Endothelial cell of umbilical vein (primary cell): Measurements from ENCODE around the gene LHFPL6. TPM values are rescaled to one million over a fixed set of nuclear protein-coding genes. Genes with fewer than 3 reads are reported as not detected.

Experiments used
- BruUV-seq: library from RNA; stranded (reverse); fragments of 400-500 nt; replicated peaks from 2 replicates; lab custom pipeline; 2021; lab: Mats Ljungman, UMichigan
- CTCF ChIA-PET: fragments of 300-600, 350-600 bp; sonication (Branson Sonifier 250); formaldehyde crosslinking; loops from one replicate; lab custom pipeline; 2021; ENCODE audit warnings: antibody characterized with exemption, inconsistent platforms; lab: Charles Lee
- POLR2A ChIA-PET: fragments of 300-600, 350-600 bp; sonication (Branson Sonifier 250); formaldehyde crosslinking; loops from one replicate; lab custom pipeline; 2021; ENCODE audit warnings: antibody characterized with exemption, inconsistent platforms; lab: Charles Lee
- DNase-seq: peaks from one replicate; pipeline ENCODE4 v3.0.0-alpha.2; 2011; ENCODE audit warnings: low read depth, low spot score
- FAIRE-seq: peaks from 2 replicates; lab custom pipeline; 2011; peaks lifted over from hg19 to GRCh38; lab: Jason Lieb, UNC
- H2AFZ ChIP-seq: 2 replicates; pipeline ENCODE4 v1.6.0; 2012; ENCODE audit warnings: low read depth, low read length, control low read depth, inconsistent platforms
- H3K27ac ChIP-seq: 2 replicates; pipeline ENCODE4 v1.5.1; 2011; ENCODE audit warnings: low read depth, mild to moderate bottlenecking, control low read depth, low read length, moderate library complexity; ENCODE audit not compliant: insufficient read depth
- H3K27me3 ChIP-seq, 2 experiments: 2 replicates each; pipeline versions ENCODE4 v1.6.0 to v1.6.1; 2011; ENCODE audit warnings: low read length in 2 of 2, mixed read lengths in 1 of 2; ENCODE audit not compliant: control insufficient read depth in 2 of 2, insufficient read depth in 2 of 2
- H3K36me3 ChIP-seq, 2 experiments: 2 replicates in 1 of 2; 3 replicates in 1 of 2; pipeline ENCODE4 v1.5.1; 2011; ENCODE audit warnings: low read length in 2 of 2, mild to moderate bottlenecking in 1 of 2, moderate library complexity in 1 of 2; ENCODE audit not compliant: control insufficient read depth in 2 of 2, insufficient read depth in 2 of 2; ENCODE audit errors: extremely low read depth in 1 of 2
- H3K4me1 ChIP-seq: 3 replicates; pipeline ENCODE4 v1.5.1; 2011; ENCODE audit warnings: mild to moderate bottlenecking, low read length; ENCODE audit not compliant: control insufficient read depth, insufficient read depth; ENCODE audit errors: extremely low read depth
- H3K4me2 ChIP-seq: 2 replicates; pipeline ENCODE4 v1.6.1; 2011; ENCODE audit warnings: low read length, control low read depth, mixed read lengths; ENCODE audit not compliant: insufficient read depth
- H3K4me3 ChIP-seq, 3 experiments: fragments of 200-600 bp in 1 of 3; sonication (generic), shearing (Covaris generic) in 1 of 3; replicated peaks in 1 of 3; 2 replicates each; pipeline ENCODE4 v1.5.1; 2011 to 2016; ENCODE audit warnings: control low read depth in 3 of 3, low read length in 3 of 3, mild to moderate bottlenecking in 2 of 3, inconsistent platforms in 1 of 3, low read depth in 1 of 3, moderate library complexity in 1 of 3; ENCODE audit not compliant: insufficient read depth in 1 of 3
- H3K79me2 ChIP-seq: 2 replicates; pipeline ENCODE4 v1.6.0; 2012; ENCODE audit warnings: low read length, inconsistent platforms; ENCODE audit not compliant: control insufficient read depth, insufficient read depth
- H3K9ac ChIP-seq: replicated peaks from 2 replicates; pipeline ENCODE3; 2011; ENCODE audit warnings: low read length, control low read depth; ENCODE audit not compliant: insufficient read depth; ENCODE audit errors: extremely low read depth
- H3K9me1 ChIP-seq: replicated peaks from 3 replicates; pipeline ENCODE4 v1.6.0; 2011; ENCODE audit warnings: mild to moderate bottlenecking, low read length; ENCODE audit not compliant: control insufficient read depth, insufficient read depth; ENCODE audit errors: extremely low read depth
- H3K9me3 ChIP-seq: replicated peaks from 2 replicates; pipeline ENCODE4 v1.5.1; 2012; ENCODE audit warnings: low read length, inconsistent platforms; ENCODE audit not compliant: control insufficient read depth, insufficient read depth
- H4K20me1 ChIP-seq: replicated peaks from 2 replicates; pipeline ENCODE3; 2011; ENCODE audit warnings: mild to moderate bottlenecking, low read length; ENCODE audit not compliant: control insufficient read depth, insufficient read depth; ENCODE audit errors: extremely low read depth
- CTCF ChIP-seq, 2 donors: IDR thresholded peaks; 1 replicate in 1 of 2; 2 replicates in 1 of 2; pipeline ENCODE4 v1.5.1; 2011; ENCODE audit warnings: low read length in 2 of 2, mild to moderate bottlenecking in 2 of 2, moderate library complexity in 2 of 2, control low read depth in 1 of 2, inconsistent platforms in 1 of 2, low read depth in 1 of 2; ENCODE audit not compliant: insufficient read depth in 1 of 2; ENCODE audit errors: extremely low read depth in 1 of 2
- EZH2 ChIP-seq: IDR thresholded peaks from 2 replicates; pipeline ENCODE4 v1.6.1; 2012; ENCODE audit warnings: borderline replicate concordance, low read depth, mild to moderate bottlenecking, moderate library complexity, low read length, inconsistent platforms; ENCODE audit not compliant: severe bottlenecking
- FOS ChIP-seq: IDR thresholded peaks from 2 replicates; pipeline ENCODE4 v1.6.1; 2011; ENCODE audit warnings: mild to moderate bottlenecking, low read length, moderate library complexity, borderline replicate concordance; ENCODE audit not compliant: insufficient read depth
- GATA2 ChIP-seq: IDR thresholded peaks from 2 replicates; pipeline ENCODE4 v1.7.0; 2011; ENCODE audit warnings: low read depth, mild to moderate bottlenecking, moderate library complexity, mixed read lengths, low read length; ENCODE audit not compliant: insufficient read length, insufficient read depth
- JUN ChIP-seq: IDR thresholded peaks from 2 replicates; pipeline ENCODE4 v1.6.1; 2011; ENCODE audit warnings: borderline replicate concordance, low read depth; ENCODE audit not compliant: insufficient read length, insufficient read depth
- MYC ChIP-seq: IDR thresholded peaks from one replicate; pipeline ENCODE4 v1.6.1; 2011; ENCODE audit warnings: mild to moderate bottlenecking, low read depth, low read length
- POLR2A ChIP-seq: IDR thresholded peaks from 2 replicates; pipeline ENCODE4 v1.6.1; 2012; ENCODE audit warnings: low read depth, mild to moderate bottlenecking, control low read depth, low read length
- POLR2AphosphoS5 ChIP-seq: IDR thresholded peaks from 2 replicates; pipeline ENCODE4 v1.6.1; 2012; ENCODE audit warnings: low read depth, mild to moderate bottlenecking, control low read depth, low read length, moderate library complexity; ENCODE audit not compliant: insufficient read depth
- dilution Hi-C: fragments of 300-500 bp; cut with MboI; formaldehyde crosslinking; loops from one replicate; pipeline ENCODE4 v1.15.0; 2019; ENCODE audit warnings: low sequenced_read_pairs; ENCODE audit not compliant: extremely low pct_ligation_motif_present
- intact Hi-C: fragments of 100-400 bp; cut with micrococcal nuclease; formaldehyde crosslinking; loops from one replicate; pipeline ENCODE4 v1.10.0; 2022
- polyA plus RNA-seq, 4 experiments: library from polyadenylated mRNA; depleted of rRNA in 3 of 4; stranded (reverse) in 3 of 4; unstranded in 1 of 4; fragments of >200 nt; gene quantifications; 2 replicates each; pipeline versions ENCODE4 v1.2.1 to v1.2.3, GENCODE V29; 2011 to 2012; ENCODE audit warnings: missing spikeins in 1 of 4
- total RNA-seq: library from RNA; stranded (reverse); gene quantifications from 2 replicates; pipeline ENCODE4 v1.2.3, GENCODE V29; 2021
- TF ChIP-seq, protein P1 (sequence below): IDR thresholded peaks from 2 replicates; pipeline ENCODE4 v1.6.1; 2011; ENCODE audit not compliant: insufficient read depth, insufficient read length

LHFPL6 gene
- total and polyA plus RNA-seq, 2 donors (not counting 3 experiments of a cell fraction or from before 2014, with no cell fraction given), result 17.5 to 19.4 TPM

GRCh38 chr13:39474600-39474999 is 128.4 kb downstream of the LHFPL6 start:
- H3K9me1 ChIP-seq, result no peaks in the 10 kb centered on the region
- no peak for FAIRE-seq
- H3K79me2 ChIP-seq, result no peaks in the 10 kb centered on the region
- no TSS peak for BruUV-seq
- no peak overlapping the region for H3K4me2 ChIP-seq
- no peaks in the 10 kb centered on the region for H3K27me3 ChIP-seq
- no peak overlapping the region for H2AFZ ChIP-seq
- H3K9ac ChIP-seq, result no peak overlapping the region
- ChIA-PET CTCF (no interaction called here), POLR2A (no interaction called here)
- dilution Hi-C loops (no loop called here), intact Hi-C loops (no loop called here)
- TF ChIP-seq GATA2 (no peak), POLR2A (no peak), POLR2AphosphoS5 (no peak), JUN (no peak), CTCF (IDR thresholded peaks at IDR 0.05; ENCODE audit: extremely low read depth in 1 of 2, insufficient read depth in 1 of 2, low read depth in 1 of 2, low read length in 2 of 2) (no peak), EZH2 (no peak), MYC (no peak), FOS (no peak)
- TF ChIP-seq, protein P1, sequence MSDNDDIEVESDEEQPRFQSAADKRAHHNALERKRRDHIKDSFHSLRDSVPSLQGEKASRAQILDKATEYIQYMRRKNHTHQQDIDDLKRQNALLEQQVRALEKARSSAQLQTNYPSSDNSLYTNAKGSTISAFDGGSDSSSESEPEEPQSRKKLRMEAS, result no peak
- no peak overlapping the region for H3K27ac ChIP-seq
- no peak for DNase-seq
- H4K20me1 ChIP-seq, result no peaks in the 10 kb centered on the region
- H3K4me3 ChIP-seq, result no peak overlapping the region
- H3K36me3 ChIP-seq, result no peaks in the 10 kb centered on the region
- H3K9me3 ChIP-seq, result no peaks in the 10 kb centered on the region
- H3K4me1 ChIP-seq, result no peaks in the 10 kb centered on the region
